GM12872 (cell line): ENCODE measurements around the gene LGI1.

Experiments used
- CTCF ChIP-seq: IDR thresholded peaks from 3 replicates; pipeline ENCODE4 v1.5.1; 2011; ENCODE audit warnings: low read depth, mild to moderate bottlenecking, low read length, moderate library complexity; ENCODE audit not compliant: insufficient read depth

LGI1 gene

DNA sequence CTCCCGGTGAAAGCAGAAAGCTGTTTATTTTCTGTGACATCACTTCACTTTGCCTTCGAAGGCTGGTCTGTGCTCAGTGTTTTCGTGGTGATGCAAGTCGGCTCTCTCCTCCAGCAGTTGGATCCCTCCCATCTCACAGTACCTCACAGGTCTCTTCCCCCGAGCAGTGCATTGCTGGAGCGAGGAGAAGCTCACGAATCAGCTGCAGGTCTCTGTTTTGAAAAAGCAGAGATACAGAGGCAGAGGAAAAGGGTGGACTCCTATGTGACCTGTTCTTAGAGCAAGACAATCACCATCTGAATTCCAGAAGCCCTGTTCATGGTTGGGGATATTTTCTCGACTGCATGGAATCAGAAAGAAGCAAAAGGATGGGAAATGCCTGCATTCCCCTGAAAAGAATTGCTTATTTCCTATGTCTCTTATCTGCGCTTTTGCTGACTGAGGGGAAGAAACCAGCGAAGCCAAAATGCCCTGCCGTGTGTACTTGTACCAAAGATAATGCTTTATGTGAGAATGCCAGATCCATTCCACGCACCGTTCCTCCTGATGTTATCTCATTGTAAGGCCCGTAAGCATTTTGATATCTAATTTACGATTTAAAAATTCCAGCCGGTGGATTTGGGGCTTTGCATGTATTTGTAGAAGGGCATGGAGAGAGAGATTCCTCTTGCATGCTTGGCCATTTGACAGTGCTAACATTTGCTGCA, at the start of gene LGI1:
Gene LGI1, plus strand, starts transcription at position 136 of the 707 bp plus-strand sequence. Its CDS starts 209 bp downstream, at position 345.
- no peak for TF ChIP-seq CTCF

DNA sequence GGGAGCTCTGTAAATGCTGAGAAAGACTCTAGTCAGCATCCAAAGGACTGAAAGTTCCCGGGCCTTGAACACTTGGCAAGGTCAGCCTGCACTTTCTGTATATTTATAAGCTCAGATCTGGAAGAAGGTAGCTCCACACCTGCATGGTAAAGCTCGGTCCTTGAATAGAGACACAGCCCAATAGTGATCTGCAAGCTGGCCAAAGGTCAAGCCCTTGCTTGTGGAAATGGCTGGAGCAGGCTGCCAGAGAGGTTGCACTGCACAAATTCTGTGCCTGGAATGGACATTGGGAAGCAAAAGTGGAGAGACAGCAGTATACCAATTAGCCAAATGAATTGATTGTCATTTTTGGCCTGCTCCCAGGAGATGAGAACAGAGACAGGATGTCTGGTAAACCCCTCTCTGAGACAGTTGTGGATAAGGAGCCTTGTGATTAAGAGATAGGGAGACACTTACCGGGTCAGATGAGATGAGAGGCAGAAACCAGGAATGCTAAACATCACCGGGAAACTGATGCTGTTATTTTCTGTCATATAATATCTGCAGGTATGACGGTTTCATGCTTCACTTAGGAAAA, 47.3 kb upstream of the LGI1 start:
- no peak for TF ChIP-seq CTCF

- no peak for TF ChIP-seq CTCF
Measured at GRCh38 chr10:93711891-93712290, 45.8 kb upstream of the LGI1 start.

DNA sequence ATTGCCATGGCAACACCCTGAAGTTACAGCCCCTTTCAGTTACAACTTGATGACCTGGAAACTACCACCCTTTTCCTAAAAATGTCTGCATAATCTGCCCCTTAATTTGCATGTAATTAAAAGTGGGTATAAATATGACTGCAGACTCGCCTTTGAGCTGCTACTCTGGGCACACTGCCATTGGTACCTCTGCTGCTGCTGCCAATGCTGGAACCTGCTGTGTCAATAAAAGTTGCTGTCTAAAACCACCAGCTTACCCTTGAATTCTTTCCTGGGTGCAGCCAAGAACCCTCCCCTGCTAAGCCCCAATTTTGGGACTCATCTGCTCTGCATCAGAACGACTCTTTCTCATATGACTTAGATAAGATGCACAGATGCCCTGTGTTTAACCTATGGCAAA, 45.1 kb upstream of the LGI1 start:
- no peak for TF ChIP-seq CTCF

GRCh38 chr10:93715345-93715744, 42.4 kb upstream of the LGI1 start:
- TF ChIP-seq CTCF, result no peak

- no peak for TF ChIP-seq CTCF
Measured at GRCh38 chr10:93716766-93717165, 41.0 kb upstream of the LGI1 start.

GRCh38 chr10:93718937-93719725, 38.6 kb upstream of the LGI1 start:
- TF ChIP-seq CTCF, result no peak
